Smooth muscle cell (in vitro differentiated cells): Measurements from ENCODE around the gene HMOX1. TPM values are rescaled to one million over a fixed set of nuclear protein-coding genes. Genes with fewer than 3 reads are reported as not detected.

Source experiments
- DNase-seq: peaks from one replicate; lab custom pipeline; 2025; ENCODE audit not compliant: unreplicated experiment; lab: John Stamatoyannopoulos, UW
- H2AFZ ChIP-seq: fragments of 200-600 bp; sonication (generic); 2 replicates; pipeline ENCODE4 v1.6.0; 2016; ENCODE audit warnings: antibody characterized with exemption, low read depth, mild to moderate bottlenecking
- H3F3A ChIP-seq: fragments of 200-600 bp; sonication (generic); 2 replicates; pipeline ENCODE4 v1.6.0; 2017; ENCODE audit warnings: antibody characterized with exemption, low read depth
- H3K27ac ChIP-seq: fragments of 200-600 bp; sonication (generic); 2 replicates; pipeline ENCODE4 v1.5.1; 2016; ENCODE audit warnings: low read depth, mild to moderate bottlenecking
- H3K27me3 ChIP-seq: fragments of 200-600 bp; sonication (generic); 2 replicates; pipeline ENCODE4 v1.6.1; 2016; ENCODE audit warnings: low read depth, mild to moderate bottlenecking
- H3K36me3 ChIP-seq: fragments of 200-600 bp; sonication (generic); 2 replicates; pipeline ENCODE4 v1.5.1; 2016; ENCODE audit warnings: low read depth
- H3K4me1 ChIP-seq: fragments of 200-600 bp; sonication (generic); 2 replicates; pipeline ENCODE4 v1.5.1; 2016; ENCODE audit warnings: low read depth
- H3K4me2 ChIP-seq: fragments of 200-600 bp; sonication (generic); 2 replicates; pipeline ENCODE4 v1.6.0; 2016; ENCODE audit warnings: mild to moderate bottlenecking
- H3K4me3 ChIP-seq: fragments of 200-600 bp; sonication (generic); 2 replicates; pipeline ENCODE4 v1.5.1; 2016; ENCODE audit warnings: mild to moderate bottlenecking
- H3K79me2 ChIP-seq: fragments of 200-600 bp; sonication (generic); 2 replicates; pipeline ENCODE4 v1.6.0; 2016; ENCODE audit warnings: low read depth, mild to moderate bottlenecking
- H3K9ac ChIP-seq: fragments of 200-600 bp; sonication (generic); 2 replicates; pipeline ENCODE4 v1.6.0; 2016; ENCODE audit warnings: low read depth
- H3K9me3 ChIP-seq: fragments of 200-600 bp; sonication (generic); replicated peaks from 2 replicates; pipeline ENCODE4 v1.5.1; 2016; ENCODE audit warnings: low read depth
- H4K20me1 ChIP-seq: fragments of 200-600 bp; sonication (generic); 2 replicates; pipeline ENCODE4 v1.6.0; 2016; ENCODE audit warnings: low read depth
- WGBS: methylation state at CpG from one replicate; pipeline ENCODE4 v1.1.7; 2016; ENCODE audit warnings: low lambda C conversion rate; 5-methylcytosine and 5-hydroxymethylcytosine counted together
- polyA plus RNA-seq: library from polyadenylated mRNA; unstranded; fragments of >200 nt; fragmentation: Nextera tagmentation; extraction: Ambion mirVana; gene quantifications from 2 replicates; pipeline ENCODE4 v1.2.1, GENCODE V29; 2016
- total RNA-seq: library from RNA; depleted of rRNA; stranded (reverse); fragments of >200 nt; gene quantifications from 2 replicates; pipeline ENCODE4 v1.2.3, GENCODE V29; 2014
- TF ChIP-seq, protein P1 (sequence below): fragments of 200-600 bp; sonication (generic); IDR thresholded peaks from 2 replicates; pipeline ENCODE4 v1.5.1; 2017; ENCODE audit warnings: borderline replicate concordance, mild to moderate bottlenecking, antibody characterized with exemption; ENCODE audit not compliant: insufficient read depth, poor library complexity, severe bottlenecking

The HMOX1 gene
- total and polyA plus RNA-seq, 2 experiments from 2014 or later: 7.7 to 13.7 TPM

DNA sequence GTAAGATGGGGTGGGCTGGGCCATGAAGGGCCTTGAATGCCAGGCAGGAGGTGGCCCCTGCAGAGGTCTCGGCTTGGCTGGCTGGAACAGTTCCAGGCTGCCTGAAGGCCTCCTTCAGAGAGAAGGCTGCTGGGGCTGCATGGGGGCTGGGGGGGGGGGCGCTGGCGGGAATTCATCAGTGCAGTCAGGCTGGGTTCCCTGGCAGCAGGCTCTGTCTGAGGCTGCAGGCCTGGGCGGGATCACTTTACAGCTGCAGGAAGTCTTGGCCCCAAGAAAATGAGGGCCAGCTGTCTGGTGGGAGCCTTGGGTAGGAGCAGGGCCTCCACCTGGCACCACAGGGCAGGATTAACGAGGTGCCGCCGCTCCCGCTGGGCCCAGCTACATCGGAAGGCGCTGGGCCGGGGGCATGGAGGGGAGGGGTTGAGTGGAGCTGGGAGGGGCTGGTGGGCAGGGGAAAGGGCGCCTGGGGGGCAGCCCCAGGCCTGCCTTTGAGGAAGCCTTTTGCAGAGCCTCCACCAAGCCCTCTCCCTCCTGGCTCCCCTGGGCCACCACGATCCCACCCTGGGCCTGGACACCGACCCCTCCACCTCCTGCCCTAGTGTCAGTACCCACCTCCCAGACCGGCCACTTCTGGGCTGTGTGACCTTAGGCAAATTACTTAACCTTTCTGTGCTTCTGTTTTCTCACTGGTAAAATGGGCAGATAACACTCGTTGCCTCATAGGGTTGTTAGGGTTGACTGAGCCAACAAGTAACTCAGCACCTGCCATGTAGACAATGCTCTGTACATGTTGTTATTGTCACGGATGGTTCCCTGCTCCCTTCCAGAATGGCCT lies 31.0 kb upstream of the HMOX1 start:
- Histone ChIP-seq H3K27me3 (no peaks in the 10 kb centered on the region), H3K79me2 (no peaks in the 10 kb centered on the region), H3K4me3 (peak overlapping the region; percentile 59), H2AFZ (no peak overlapping the region), H3K36me3 (no peaks in the 10 kb centered on the region), H3K9ac (no peak overlapping the region), H3K4me2 (peak overlapping the region; percentile 95), H3F3A (no peaks in the 10 kb centered on the region), H3K4me1 (no peaks in the 10 kb centered on the region), H4K20me1 (no peaks in the 10 kb centered on the region), H3K27ac (peak overlapping the region; percentile 5), H3K9me3 (no peaks in the 10 kb centered on the region)
- 56% methylated on average over 10 of the region's 17 CpGs for WGBS
- TF ChIP-seq, protein P1, sequence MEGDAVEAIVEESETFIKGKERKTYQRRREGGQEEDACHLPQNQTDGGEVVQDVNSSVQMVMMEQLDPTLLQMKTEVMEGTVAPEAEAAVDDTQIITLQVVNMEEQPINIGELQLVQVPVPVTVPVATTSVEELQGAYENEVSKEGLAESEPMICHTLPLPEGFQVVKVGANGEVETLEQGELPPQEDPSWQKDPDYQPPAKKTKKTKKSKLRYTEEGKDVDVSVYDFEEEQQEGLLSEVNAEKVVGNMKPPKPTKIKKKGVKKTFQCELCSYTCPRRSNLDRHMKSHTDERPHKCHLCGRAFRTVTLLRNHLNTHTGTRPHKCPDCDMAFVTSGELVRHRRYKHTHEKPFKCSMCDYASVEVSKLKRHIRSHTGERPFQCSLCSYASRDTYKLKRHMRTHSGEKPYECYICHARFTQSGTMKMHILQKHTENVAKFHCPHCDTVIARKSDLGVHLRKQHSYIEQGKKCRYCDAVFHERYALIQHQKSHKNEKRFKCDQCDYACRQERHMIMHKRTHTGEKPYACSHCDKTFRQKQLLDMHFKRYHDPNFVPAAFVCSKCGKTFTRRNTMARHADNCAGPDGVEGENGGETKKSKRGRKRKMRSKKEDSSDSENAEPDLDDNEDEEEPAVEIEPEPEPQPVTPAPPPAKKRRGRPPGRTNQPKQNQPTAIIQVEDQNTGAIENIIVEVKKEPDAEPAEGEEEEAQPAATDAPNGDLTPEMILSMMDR: no peak
- no peak for DNase-seq

DNA sequence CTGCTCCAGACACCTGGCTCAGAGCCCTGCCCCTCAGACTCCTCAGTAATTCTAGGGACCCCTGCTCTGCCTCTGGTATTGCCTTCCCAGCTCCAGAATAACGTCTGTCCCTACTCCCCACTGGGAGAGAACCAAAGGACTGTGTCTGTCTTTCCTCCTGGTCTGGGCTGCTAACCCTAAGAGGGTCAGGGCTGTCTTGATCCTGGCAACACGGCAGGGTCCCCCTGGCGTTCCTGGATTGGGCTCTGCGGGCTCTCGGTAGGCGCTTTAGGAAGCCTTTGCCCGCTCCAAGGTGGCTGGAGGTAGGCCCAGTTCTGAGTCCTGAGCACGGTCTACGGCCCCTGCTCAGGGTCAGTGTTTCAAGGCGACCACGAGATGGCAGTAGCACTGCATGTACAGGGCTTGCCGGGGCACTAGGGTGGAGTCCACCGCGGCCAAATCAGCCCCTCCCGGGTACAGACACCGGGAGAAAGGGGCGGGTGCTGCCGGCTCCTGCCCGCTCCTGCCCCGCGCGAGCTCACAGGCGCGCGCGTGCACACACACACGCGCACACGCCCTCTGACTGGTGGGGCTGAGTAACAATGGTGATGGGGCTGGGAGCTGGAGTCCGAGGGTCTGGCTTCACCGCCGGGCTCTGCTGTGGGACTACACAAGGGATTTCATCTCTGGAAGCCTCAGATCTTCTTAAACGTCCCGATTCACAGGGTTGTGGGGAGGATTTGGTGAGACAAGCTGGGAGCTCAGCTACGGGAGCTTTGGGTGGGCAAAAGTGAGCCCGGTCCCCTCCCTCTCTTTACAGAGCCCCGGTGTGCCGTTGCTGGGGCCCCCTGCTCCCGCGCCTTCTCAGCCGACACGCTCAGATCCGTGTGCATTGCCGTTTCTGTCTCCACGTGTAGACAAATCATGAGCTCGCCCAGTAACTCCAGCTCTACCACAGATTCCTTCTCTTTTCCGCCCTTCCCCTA lies 30.1 kb upstream of the HMOX1 start:
- Histone ChIP-seq H3K36me3 (no peaks in the 10 kb centered on the region), H4K20me1 (no peaks in the 10 kb centered on the region), H2AFZ (no peak overlapping the region), H3K9ac (peak overlapping the region; percentile 41), H3K79me2 (no peaks in the 10 kb centered on the region), H3K27me3 (no peaks in the 10 kb centered on the region), H3K4me2 (peak overlapping the region; percentile 95), H3F3A (no peaks in the 10 kb centered on the region), H3K4me1 (no peaks in the 10 kb centered on the region), H3K9me3 (no peaks in the 10 kb centered on the region), H3K27ac (peak overlapping the region; percentile 5), H3K4me3 (peak overlapping the region; percentile 59)
- TF ChIP-seq, protein P1: peak; percentile 89
- peak; percentile 73 for DNase-seq
- 7% methylated on average over 41 of the region's 47 CpGs for WGBS

DNA sequence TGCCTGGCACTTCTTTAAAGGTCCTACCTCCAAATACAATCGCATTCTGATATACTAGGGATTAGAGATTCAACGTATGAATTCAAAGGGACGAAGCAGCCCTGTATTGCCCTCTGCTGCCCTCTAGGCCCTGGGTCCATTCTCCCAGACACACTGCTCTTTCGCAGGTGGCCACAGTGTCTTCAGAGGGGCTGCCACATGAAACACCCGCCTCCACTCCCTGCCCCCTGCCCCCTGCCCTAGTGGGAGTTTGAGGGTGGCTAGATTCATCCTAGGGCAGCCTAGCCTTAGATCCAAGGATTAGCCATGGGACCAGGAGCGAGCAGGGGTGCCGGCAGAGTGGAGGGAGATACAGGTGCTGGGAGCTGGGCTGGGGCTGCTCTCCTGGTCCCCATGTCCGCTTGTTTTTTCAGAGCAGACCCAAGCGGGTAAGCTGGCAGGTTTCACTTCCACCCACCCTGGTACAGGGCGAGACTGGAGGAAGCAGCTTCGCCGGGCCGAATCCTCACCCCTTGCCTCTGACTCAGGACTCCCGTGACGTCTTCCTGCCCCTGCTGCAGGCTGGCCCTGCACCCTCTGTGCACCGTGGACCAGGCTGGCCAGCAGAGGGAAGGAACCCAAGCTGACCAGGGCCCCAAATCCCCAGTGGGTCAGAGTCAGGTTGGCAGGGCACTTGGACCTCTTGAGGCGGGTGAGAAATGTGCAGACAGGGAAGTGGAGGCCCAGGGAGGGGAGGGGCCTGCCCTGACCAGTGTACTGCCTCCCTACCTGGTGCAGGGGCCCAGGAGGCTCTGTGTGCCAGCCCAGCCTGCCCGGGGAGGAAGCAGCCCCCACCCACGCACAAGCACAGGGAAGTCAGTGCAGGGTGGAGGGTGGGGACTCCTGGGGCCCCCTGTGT lies 28.4 kb upstream of the HMOX1 start:
- WGBS: 81% methylated on average over 19 of the region's 19 CpGs
- no peak overlapping the region for H3K4me2 ChIP-seq
- H3K27me3 ChIP-seq: no peaks in the 10 kb centered on the region
- H2AFZ ChIP-seq: no peak overlapping the region
- no peaks in the 10 kb centered on the region for H3K79me2 ChIP-seq
- no peak overlapping the region for H3K9ac ChIP-seq
- no peaks in the 10 kb centered on the region for H4K20me1 ChIP-seq
- no peak for DNase-seq
- H3K27ac ChIP-seq: no peak overlapping the region
- TF ChIP-seq, protein P1: peak; percentile 18
- H3K36me3 ChIP-seq: no peaks in the 10 kb centered on the region
- no peaks in the 10 kb centered on the region for H3K4me1 ChIP-seq
- H3K4me3 ChIP-seq: no peak overlapping the region
- H3K9me3 ChIP-seq: no peaks in the 10 kb centered on the region
- no peaks in the 10 kb centered on the region for H3F3A ChIP-seq
